ENCODE data around the gene RASSF9.

The RASSF9 gene

GRCh38 chr12:85836197-85837090, at the start of gene RASSF9:
RASSF9 (minus strand) TSS chr12:85836409; CDS start chr12:85836201, 208 bp downstream.
- DNase-seq = peak; percentile 10

GRCh38 chr12:85883763-85884162, 47.6 kb upstream of the RASSF9 start:
- no peak for DNase-seq

- no peak for DNase-seq
Observed at GRCh38 chr12:85877459-85877858, 41.2 kb upstream of the RASSF9 start.

- peak; percentile 56 for DNase-seq
Observed at GRCh38 chr12:85874031-85874461, 37.8 kb upstream of the RASSF9 start, which contains the start of gene NTS. NTS (plus strand) TSS chr12:85874295; CDS start chr12:85874404, 109 bp downstream.

GRCh38 chr12:85872497-85873091, 36.4 kb upstream of the RASSF9 start:
- DNase-seq = peak; percentile 81

- DNase-seq = peak; percentile 81
Observed at GRCh38 chr12:85866986-85867776, 31.0 kb upstream of the RASSF9 start.

- no peak for DNase-seq
Observed at GRCh38 chr12:85865890-85866289, 29.7 kb upstream of the RASSF9 start.

GRCh38 chr12:85856966-85857365, 20.8 kb upstream of the RASSF9 start:
- no peak for DNase-seq

- no peak for DNase-seq
Observed at GRCh38 chr12:85855305-85855704, 19.1 kb upstream of the RASSF9 start.

- no peak for DNase-seq
Observed at GRCh38 chr12:85849344-85849743, 13.1 kb upstream of the RASSF9 start.

- DNase-seq = no peak
Observed at GRCh38 chr12:85843606-85844310, 7.5 kb upstream of the RASSF9 start.

GRCh38 chr12:85835426-85836196, 598 bp downstream of the RASSF9 start:
- no peak for DNase-seq

GRCh38 chr12:85834378-85834777, 1.8 kb downstream of the RASSF9 start:
- DNase-seq = no peak

GRCh38 chr12:85833579-85833978, 2.6 kb downstream of the RASSF9 start:
- DNase-seq = no peak

GRCh38 chr12:85831327-85831990, 4.8 kb downstream of the RASSF9 start:
- no peak for DNase-seq

GRCh38 chr12:85829391-85829790, 6.8 kb downstream of the RASSF9 start:
- DNase-seq = no peak

- DNase-seq = no peak
Observed at GRCh38 chr12:85828576-85828975, 7.6 kb downstream of the RASSF9 start.

- no peak for DNase-seq
Observed at GRCh38 chr12:85825746-85826145, 10.5 kb downstream of the RASSF9 start.

GRCh38 chr12:85823436-85824180, 12.6 kb downstream of the RASSF9 start:
- no peak for DNase-seq

- DNase-seq = no peak
Observed at GRCh38 chr12:85821759-85822158, 14.4 kb downstream of the RASSF9 start.

Data from hematopoietic multipotent progenitor cell treated with erythropoietin and hydrocortisone succinate and interleukin-3 and kit ligand, for 6 days (in vitro differentiated cells).